ENCODE measurements around the gene PSD. TPM values are rescaled to one million over a fixed set of nuclear protein-coding genes. Genes with fewer than 3 reads are reported as not detected.
A peak's percentile ranks its signal among the peaks of the same experiment; 100 is the strongest.

PSD gene
- total and polyA plus RNA-seq, 7 donors = 0.15 to 1.7 (median 0.51) TPM; not detected in 1

GRCh38 chr10:102420714-102421506 lies 2.3 kb upstream of the PSD start, which contains the start of gene FBXL15:
TSS of gene FBXL15 (plus strand) at chr10:102420836. CDS start at chr10:102421130, 294 bp downstream.
- 0 to 1% (median 0%) methylated on average over 62 to 66 of the region's 66 CpGs for WGBS, 3 donors
- H3K4me3 ChIP-seq = peak within 1 kb of the TSS; percentile 98
- H3K9me3 ChIP-seq = no peaks in the 10 kb centered on the region
- TF ChIP-seq, protein P1, sequence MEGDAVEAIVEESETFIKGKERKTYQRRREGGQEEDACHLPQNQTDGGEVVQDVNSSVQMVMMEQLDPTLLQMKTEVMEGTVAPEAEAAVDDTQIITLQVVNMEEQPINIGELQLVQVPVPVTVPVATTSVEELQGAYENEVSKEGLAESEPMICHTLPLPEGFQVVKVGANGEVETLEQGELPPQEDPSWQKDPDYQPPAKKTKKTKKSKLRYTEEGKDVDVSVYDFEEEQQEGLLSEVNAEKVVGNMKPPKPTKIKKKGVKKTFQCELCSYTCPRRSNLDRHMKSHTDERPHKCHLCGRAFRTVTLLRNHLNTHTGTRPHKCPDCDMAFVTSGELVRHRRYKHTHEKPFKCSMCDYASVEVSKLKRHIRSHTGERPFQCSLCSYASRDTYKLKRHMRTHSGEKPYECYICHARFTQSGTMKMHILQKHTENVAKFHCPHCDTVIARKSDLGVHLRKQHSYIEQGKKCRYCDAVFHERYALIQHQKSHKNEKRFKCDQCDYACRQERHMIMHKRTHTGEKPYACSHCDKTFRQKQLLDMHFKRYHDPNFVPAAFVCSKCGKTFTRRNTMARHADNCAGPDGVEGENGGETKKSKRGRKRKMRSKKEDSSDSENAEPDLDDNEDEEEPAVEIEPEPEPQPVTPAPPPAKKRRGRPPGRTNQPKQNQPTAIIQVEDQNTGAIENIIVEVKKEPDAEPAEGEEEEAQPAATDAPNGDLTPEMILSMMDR (IDR thresholded peaks at IDR 0.05) = no peak
- H3K4me1 ChIP-seq = peaks cover 20% of the 10 kb centered on the region
- peaks cover 0 to 24% (median 2%) of the 10 kb centered on the region in 3 donors for H3K27me3 ChIP-seq (ENCODE audit: insufficient read depth in 3 of 3, low read length in 2 of 3)
- H3K36me3 ChIP-seq (ENCODE audit: insufficient read depth in 1 of 2, low read depth in 1 of 2) = peaks cover 0 to 23% of the 10 kb centered on the region in 2 donors
- intact Hi-C loops (cut with DNase I) = loop anchor here in 1 of 2 donors (5.0 kb wide), 1 partner anchor 56 kb away; no protein-coding TSS in a partner anchor
- peak; percentile 95 to 98 for DNase-seq
- peak; percentile 89 to 91 (median 90) for ATAC-seq
- peak within 1 kb of the TSS; percentile 87 for H3K27ac ChIP-seq

- no peak for ATAC-seq
- TF ChIP-seq, protein P1 (IDR thresholded peaks at IDR 0.05) = no peak
These were observed 1.7 kb upstream of the PSD start for GRCh38 chr10:102420181-102420713.

GRCh38 chr10:102419269-102420180 lies 940 bp upstream of the PSD start:
- TF ChIP-seq, protein P1 (IDR thresholded peaks at IDR 0.05) = no peak
- intact Hi-C loops (cut with DNase I) = loop anchor here in 1 of 2 donors (5.0 kb wide), 1 partner anchor 58 kb away; no protein-coding TSS in a partner anchor
- Histone ChIP-seq H3K36me3 (ENCODE audit: insufficient read depth in 1 of 2, low read depth in 1 of 2) (peaks cover 0 to 16% of the 10 kb centered on the region in 2 donors), H3K27me3 (ENCODE audit: insufficient read depth in 3 of 3, low read length in 2 of 3) (peaks cover 0 to 37% (median 6%) of the 10 kb centered on the region in 3 donors), H3K4me1 (peaks cover 20% of the 10 kb centered on the region), H3K9me3 (no peaks in the 10 kb centered on the region), H3K4me3 (peak overlapping the region; percentile 98), H3K27ac (no peak overlapping the region)
- 0 to 1% (median 1%) methylated on average over 34 to 54 of the region's 54 CpGs for WGBS, 3 donors
- ATAC-seq (peak in 3 of 4 donors; percentile 15 to 43 (median 23)), DNase-seq (peak; percentile 57 to 79)

More at GRCh38 chr10:102420181-102420713, 1.7 kb upstream of the PSD start:
- Histone ChIP-seq H3K27ac (peak overlapping the region; percentile 87), H3K36me3 (ENCODE audit: insufficient read depth in 1 of 2, low read depth in 1 of 2) (peaks cover 0 to 23% of the 10 kb centered on the region in 2 donors), H3K4me3 (peak overlapping the region; percentile 98), H3K9me3 (no peaks in the 10 kb centered on the region), H3K4me1 (peaks cover 20% of the 10 kb centered on the region), H3K27me3 (ENCODE audit: insufficient read depth in 3 of 3, low read length in 2 of 3) (peaks cover 0 to 30% (median 2%) of the 10 kb centered on the region in 3 donors)
- intact Hi-C loops (cut with DNase I) = loop anchor here in 1 of 2 donors (5.0 kb wide), 1 partner anchor 57 kb away; no protein-coding TSS in a partner anchor
- no peak for DNase-seq
- 1 to 2% (median 1%) methylated on average over 21 of the region's 21 CpGs for WGBS, 3 donors

DNA sequence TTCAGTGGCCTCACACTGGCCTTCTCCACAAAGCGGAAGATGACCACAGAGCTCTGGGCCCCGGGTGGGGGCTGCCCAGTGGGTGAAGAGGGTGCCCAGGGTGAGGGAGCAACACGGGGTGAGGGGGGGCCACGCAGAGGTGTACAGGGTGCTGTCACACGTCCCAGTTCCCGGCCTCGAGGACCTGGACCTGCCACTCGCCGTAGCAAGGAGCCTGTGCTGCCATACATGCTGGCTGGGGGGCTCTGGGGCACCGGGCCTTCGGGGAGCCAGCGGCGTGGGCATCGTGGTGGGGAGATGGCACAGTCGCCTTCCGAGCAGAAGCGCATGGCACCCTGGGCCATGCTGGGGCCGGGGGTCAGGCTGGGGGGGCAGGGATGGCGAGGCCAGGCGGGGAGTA lies 1.9 kb downstream of the PSD start:
- Histone ChIP-seq H3K27ac (no peak overlapping the region), H3K9me3 (no peaks in the 10 kb centered on the region), H3K4me3 (no peak overlapping the region), H3K4me1 (peaks cover 7% of the 10 kb centered on the region), H3K27me3 (ENCODE audit: insufficient read depth in 3 of 3, low read length in 2 of 3) (peaks cover 0 to 58% (median 11%) of the 10 kb centered on the region in 3 donors), H3K36me3 (ENCODE audit: insufficient read depth in 1 of 2, low read depth in 1 of 2) (no peaks in the 10 kb centered on the region)
- ATAC-seq (no peak), DNase-seq (no peak)
- intact Hi-C loops (cut with DNase I) = no loop called here
- TF ChIP-seq, protein P1 (IDR thresholded peaks at IDR 0.05) = no peak
- WGBS, 3 donors = 80 to 83% (median 83%) methylated on average over 18 to 20 of the region's 20 CpGs
